HL-60/S4 treated with phorbol 12-myristate 13-acetate at 8.2 ng/mL for 4 days and 3 days (cell line): ENCODE measurements around the gene MYH15.

Source experiments
- in situ Hi-C: fragments of 300-500 bp; cut with MboI; formaldehyde crosslinking; loops from 2 replicates; pipeline ENCODE4 v1.15.0; 2022; ENCODE audit warnings: low sequenced_read_pairs

MYH15 gene

DNA sequence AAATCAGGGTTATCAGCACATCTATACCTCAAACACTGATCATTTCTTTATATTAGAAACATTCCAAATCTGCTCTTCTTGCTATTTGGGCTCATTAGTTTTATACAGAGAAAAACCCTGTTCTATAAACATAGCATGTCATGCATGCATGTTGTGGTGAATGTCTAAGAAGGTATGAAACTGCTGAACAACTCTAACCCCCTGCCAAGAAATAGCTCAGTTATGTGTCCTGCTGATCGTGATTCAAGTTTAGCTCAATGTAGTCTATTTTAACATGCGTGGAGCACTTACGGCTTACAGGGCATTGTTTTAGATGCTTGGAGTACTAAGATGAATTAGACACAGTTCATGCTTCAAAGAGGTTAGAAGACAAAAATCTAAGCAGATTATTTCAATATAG, 35.8 kb downstream of the MYH15 start:
- in situ Hi-C loops, result no loop called here

DNA sequence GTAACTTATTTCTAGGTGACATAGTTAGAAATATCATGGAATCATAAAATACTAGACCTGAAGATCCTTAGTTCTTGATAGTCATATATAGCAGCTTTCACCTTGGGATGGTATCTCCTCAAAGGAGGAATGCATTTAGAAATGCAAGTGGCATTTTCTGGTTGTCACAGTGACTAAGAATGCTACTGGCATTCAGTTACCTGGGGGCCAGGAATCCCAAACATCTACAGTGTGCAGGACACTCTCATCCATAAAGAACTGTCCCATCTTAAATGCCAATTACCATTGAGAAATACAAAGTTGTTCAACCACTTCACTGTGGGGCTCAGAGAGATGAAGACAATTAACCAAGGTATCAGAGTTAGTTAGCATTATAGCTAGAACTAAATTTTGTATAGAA, 36.7 kb downstream of the MYH15 start:
- in situ Hi-C loops, result no loop called here

DNA sequence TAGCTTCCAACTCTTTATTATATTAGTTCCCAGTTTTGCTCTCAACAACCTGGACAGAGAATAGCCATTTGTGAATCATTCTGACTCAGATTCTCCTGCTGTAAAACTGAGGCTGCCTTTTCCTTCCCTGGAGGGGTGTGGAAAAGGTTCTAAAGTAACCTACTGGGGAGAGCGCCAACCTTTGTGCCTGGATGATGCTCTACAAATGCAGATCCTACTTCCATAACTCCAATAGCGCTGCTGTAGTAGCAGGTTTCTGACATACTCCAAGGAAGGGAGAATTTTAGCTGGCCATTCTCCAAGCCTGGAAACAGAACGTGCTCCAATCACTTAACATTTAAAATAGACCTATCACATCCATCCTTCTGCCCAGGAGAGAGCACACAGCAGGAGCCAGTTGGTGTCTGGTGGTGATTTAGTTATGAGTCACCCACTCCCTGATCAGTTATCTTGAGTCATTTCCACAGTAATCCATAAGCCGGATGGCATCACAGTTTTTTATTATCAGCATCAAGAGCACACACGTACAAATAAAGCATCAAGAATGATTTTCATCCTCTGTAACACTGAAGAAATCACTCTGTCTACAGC, 38.3 kb downstream of the MYH15 start:
- in situ Hi-C loops, result no loop called here

DNA sequence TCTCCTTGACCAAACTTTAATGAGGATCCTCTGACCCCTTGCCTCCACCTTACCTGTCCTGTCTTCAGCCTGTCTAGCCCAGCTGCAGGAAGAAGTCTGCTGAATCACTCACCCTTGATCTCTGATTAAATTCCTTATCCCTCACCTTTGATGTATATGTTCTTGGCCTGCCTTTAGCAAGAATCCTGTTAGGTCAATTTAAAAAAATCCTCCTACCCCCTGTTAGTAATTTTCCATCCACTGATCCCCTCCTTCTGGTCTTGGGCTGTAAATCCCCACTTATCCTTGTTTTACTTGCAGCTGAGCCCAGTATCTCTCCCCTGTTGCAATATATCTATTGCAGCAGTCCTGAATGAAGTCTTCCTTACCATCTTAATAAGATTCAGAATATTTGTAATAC, 39.0 kb downstream of the MYH15 start:
- in situ Hi-C loops, result no loop called here

DNA sequence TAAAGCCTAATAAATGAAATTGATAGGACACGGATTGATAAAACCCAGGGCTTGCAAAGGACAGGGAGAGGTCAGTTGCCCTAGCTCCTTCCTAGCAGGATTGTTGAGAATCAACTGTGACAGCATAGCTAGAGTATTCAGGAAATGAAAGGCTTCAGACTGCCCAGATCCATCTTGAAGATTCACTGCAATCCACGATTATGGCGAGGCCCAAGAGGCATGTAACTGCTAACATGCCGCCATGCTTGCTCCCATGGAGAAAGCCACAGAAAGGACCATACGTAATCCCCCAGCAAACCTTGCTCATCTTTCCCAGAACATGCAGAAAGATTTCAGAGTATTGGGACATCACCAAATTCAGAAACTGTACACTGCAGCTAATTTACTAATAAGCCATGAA, 41.3 kb downstream of the MYH15 start:
- in situ Hi-C loops, result no loop called here

DNA sequence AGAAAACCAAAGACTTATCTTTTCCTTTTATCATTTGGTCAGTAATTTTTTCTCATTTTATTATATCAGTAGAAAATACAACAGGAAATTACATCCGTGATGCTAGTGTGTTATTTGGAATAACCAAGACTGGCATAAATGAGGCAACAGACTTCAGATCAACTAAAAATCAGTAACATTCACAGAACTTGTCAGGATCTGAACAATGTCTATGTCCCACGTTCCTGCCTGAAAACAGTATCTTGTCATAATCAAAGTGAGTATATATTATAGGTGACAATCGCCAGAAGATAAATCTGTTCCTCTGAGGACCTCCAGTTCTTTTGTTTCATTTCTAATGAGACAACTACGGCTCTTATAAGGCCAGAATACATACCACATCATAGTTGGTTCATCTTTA, 41.8 kb downstream of the MYH15 start:
- in situ Hi-C loops, result no loop called here

DNA sequence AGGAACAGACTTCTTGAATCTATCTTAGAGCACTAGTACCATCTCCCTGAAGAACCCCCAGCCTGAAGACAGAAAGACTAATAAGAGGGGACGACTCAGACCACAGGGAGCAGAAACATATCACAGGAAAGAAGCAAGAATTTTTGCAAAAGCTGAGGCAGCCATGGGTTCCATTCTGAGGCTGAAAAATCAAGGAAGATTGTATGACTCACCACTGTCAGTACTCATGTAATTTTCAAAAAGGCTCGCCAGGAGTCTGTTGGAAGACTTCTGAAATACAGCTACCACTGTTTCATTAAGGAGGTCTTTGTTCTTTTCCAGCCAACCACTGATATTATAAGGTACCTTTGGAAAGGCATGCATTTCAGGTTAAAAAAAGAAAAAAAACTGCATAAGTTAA, 47.5 kb downstream of the MYH15 start:
- in situ Hi-C loops, result no loop called here

DNA sequence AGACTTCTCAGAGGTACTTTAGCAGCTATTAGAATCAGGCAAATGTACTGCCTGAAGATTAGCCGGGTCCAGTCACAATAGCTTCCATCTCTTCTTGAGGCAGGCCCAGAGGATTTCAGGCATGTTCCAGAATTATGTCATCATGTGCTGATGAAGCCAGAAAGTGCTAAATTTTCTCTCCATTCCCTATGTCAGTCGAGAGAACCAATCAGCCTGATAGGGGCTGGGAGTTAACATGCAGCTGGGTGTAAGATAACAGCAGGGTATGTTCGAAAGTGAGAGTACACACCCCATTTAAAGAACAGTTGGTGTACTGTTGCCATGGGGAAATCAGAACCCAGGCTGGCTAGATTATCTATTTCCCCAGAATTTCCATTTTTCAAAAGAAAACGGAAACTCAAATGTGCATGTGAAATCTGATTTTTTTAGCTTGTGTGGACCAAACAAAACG, 48.7 kb downstream of the MYH15 start:
- in situ Hi-C loops, result no loop called here

DNA sequence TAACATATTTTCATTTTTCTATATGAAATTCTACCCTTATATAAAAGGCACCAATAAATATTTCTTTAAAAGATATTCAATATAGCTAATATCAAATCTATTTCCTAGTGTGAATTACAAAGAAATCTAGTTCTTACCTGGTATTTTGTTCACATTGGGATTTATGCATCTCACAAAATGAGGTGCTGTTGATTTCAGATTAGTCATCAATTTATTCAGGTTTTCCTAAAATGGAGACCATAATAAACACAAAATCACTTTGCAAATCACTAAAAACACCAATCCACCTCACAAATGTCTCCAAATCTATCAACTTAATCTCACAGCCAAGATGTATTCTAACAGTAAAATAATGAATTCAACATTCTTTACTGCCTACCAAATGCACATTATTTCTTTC, 51.2 kb downstream of the MYH15 start:
- in situ Hi-C loops, result no loop called here

DNA sequence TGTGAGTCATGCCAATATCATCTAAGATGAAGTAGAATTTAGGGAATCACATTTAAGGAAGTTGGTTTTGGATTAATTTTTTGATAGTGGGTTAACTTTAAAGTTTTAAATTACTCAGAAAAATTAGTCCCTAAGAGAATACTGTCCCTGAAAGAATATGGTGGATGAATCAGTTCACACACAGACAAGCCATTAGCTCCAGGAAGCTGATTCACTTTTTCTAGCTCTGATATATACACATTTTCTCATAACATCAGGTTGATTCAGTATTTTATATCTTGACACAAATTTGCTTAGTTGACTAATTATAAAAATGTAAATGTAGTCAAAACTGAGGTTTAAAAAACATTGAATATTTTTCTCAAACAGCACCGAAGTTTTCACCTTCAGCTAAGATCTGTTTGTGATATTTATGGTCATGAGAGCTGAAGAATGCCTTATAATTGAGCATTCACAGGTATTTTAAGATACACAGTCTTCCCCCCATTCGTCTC, 55.1 kb downstream of the MYH15 start:
- in situ Hi-C loops, result no loop called here

DNA sequence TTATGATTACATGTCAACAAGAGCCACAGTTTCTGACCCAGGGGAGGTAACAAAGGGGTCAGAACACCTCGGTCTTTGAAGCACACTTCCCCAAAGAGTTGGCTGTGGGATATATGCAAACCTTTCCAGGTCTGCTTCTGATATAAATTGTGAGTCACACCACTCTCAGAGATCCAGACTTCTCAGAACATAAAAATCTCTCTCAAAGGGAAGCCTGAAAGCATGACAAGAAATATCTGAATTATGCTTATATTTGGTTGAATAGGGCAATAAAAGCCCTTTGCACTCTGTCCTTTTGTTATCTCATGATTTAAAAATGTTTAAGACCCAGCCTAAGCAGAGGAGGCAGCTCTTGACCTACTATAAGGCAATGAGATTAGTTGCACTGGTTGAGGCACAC, 56.8 kb downstream of the MYH15 start:
- in situ Hi-C loops, result no loop called here

DNA sequence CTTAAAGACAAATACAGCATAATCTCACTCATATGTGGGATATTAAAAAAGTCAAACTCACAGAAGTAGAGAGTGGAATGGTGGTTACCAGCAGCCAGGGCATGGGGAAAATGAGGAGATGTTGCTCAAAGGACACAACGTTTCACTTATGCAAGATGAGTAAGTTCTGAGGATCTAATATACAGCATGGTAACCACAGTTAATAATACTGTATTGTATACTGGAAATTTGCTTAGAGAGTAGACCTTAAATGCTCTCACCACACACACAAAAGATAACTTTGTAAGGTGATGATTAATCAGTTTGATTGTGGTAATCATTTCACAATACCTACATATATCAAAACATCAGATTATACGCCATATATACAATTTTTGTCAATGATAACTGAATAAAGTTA, 60.0 kb downstream of the MYH15 start:
- in situ Hi-C loops, result no loop called here

DNA sequence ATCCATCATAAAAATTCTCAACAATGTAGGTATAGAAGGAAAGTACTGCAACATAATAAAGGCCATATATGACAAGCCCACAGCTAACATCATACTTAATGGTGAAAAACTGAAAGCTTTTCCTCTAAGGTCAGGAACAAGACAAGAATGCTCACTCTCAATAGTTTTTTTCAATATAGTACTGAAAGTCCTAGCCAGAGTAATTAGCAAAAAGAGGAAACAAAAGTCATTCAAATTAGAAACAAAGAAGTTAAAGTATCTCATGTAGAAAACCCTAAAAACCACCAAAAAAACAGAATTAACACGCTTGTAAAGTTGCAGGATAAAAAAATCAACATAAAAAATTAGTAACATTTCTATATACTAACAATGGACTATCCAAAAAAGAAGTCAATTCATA, 61.8 kb downstream of the MYH15 start:
- in situ Hi-C loops, result no loop called here

DNA sequence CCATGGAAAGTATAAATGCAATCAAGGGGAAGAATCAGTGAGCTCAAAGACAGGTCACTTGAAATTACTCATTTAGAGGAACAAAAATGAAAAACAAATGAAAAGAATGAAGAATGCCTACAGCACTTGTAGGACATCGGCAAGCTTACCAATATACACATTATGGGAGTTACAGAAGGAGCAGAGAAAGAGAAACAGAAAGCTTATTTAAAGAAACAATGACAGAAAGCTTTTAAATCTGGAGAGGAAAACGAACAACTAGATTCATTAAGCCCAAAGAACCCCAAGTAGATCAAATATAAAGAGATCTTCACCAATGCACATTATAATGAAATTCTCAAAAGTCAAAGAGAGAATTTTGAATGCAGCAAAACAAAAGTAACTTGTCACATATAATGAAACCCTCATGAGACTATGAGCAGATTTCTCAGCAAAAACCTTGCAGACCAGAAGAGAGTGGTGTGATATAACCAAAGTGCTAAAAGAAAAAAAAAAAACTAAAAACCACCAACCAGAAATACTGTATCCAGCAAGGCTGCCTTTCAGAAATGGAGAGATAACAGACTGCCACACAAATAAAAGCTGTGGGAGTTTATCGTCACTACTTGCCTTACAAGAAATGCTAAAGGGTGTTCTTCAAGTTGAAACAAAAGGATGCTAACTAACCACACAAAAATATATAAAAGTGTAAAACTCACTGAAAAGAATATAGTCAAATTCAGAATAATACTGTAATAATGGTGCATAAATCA, 63.1 kb downstream of the MYH15 start:
- in situ Hi-C loops, result no loop called here

DNA sequence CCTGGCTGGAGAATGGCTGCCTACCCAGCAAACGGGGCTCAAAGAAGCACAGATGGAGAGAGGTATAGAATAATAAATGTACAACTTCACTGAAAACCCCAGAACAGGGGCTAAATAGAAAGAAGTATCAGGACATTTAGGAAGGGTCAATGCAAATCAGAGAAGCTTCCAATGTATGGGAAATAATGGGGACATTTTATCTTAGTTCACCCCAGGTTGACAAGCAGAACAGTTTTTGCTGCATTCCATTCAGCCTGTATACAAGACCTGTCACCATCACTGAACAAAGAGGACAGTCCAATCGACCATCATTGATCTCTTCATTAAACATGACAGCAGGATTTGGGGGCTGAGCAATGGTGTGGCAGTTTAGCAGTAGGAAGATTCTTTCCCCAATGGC, 68.1 kb downstream of the MYH15 start:
- in situ Hi-C loops, result no loop called here

DNA sequence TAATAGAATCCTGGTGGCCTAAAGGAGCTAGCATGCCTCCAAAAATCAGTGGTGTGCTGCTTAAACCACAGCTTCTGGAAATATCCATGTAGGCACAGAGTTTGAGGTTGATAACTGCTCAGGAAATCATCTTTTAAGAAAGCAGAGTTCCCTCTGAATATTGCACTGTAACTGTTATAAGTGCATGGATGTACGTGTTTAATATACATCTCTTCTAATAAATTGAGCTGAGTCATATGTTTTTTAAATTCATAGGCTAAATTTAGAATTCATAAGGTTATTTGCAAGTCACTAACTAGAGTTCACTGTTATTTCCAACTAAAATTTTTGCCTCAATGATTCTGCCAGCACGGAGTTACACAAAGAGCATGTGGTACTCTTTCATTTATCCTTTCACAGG, 68.9 kb downstream of the MYH15 start:
- in situ Hi-C loops, result no loop called here

DNA sequence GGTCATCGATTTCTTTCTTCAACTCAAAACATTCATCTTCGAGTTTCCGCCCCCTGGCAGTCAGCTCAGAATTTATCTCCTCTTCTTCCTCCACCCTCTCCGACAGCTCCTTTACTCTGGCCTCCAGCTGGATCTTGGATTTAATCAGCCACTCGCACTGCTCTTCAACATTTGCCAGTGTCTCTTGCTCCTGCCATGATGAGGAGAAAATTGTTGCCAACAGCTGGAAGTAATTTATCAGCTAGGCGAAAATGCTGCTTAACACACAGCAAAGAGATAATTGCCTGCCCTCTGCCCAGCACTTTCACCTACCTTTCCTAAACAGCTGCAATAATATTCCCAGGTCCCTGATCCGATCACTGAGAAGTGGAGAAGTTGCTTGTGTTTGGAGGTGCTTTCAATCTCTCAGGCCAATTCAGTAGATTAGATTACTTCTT, 69.3 kb downstream of the MYH15 start:
- in situ Hi-C loops, result no loop called here

DNA sequence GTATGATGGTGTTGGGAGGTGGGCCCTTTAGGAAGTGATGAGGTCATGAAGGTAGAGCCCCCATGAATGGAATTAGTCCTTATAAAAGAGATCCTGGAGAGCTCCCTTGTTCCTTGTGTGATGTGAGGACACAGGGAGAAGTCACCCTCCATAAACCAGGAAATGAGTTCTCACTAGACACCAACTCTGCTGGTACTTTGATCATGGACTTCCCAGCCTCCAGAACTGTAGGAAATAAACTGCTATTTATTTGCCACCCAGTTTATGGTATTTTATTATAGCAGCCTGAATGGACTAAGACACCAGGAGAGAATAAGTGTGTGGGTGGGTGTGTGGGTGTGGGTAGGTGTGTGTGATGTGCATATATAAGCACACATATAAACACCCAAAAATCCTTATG, 71.9 kb downstream of the MYH15 start:
- in situ Hi-C loops, result no loop called here

DNA sequence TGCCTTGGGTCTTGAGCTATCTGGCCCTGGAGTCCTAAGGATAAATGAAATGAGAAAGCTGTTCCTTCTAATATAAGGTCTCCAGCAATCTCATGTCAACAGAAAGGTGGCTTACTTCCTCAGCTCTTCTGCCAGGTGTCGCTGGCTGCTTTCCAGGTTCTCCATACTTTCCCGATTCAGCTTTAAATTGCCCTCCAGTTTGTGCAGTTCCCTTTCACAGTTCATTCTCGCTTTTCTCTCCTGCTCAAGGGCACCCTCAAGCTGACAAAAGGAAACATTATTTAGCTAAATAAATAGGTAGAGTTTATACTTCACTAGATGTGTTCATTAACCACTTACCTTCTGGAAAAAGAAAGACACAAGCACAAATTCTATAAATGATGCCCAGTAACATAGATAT, 73.0 kb downstream of the MYH15 start:
- in situ Hi-C loops, result no loop called here

DNA sequence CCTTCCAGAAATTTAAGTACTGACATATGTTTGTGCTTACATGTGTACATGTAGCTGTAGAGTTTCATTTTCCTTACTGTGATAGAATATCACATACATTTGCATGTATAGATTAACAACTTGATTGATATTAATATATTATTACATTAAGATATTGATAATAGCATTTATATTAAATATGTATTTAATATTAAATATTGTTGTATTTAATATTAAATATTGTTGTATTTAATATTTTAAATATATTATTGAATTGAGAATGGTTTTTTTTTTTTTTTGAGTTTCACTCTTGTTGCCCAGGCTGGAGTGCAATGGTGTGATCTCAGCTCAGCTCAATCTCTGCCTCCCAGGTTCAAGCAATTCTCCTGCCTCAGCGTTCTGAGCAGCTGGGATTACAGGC, 76.5 kb downstream of the MYH15 start:
- in situ Hi-C loops, result no loop called here

DNA sequence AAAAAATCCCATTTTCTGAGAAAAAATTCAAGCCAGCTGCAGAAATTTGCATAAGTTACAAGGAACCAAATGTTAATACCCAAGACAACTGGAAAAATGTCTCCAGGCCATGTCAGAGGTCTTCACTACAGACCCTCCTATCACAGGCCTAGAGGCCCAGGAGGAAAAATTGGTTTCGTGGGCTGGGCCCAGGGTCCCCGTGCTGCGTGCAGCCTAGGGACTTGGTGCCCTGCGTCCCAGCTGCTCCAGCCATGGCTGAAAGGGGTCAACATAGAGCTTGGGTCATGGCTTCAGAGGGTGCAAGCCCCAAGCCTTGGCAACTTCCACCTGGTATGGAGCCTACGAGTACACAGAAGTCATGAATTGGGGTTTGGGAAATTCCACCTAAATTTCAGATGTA, 78.0 kb downstream of the MYH15 start:
- in situ Hi-C loops, result no loop called here

DNA sequence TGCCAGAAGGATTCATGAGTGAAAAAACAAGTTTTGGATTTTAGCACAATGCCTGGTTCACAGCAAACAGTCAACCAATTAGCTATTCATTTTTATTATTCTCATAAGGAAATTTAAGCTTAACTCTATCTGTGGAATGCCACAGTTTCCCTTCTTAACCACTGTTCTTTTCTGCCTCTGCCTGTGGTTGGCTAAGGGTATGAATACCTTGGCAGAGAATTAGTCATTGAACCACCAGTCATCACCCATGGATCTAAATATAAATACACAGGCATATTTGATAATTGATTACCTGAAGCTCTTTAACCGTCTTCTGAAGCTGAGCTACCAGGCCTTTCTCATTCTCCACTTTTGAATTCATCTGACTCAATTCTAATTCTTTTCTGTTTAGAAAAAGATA, 79.9 kb downstream of the MYH15 start:
- in situ Hi-C loops, result no loop called here

DNA sequence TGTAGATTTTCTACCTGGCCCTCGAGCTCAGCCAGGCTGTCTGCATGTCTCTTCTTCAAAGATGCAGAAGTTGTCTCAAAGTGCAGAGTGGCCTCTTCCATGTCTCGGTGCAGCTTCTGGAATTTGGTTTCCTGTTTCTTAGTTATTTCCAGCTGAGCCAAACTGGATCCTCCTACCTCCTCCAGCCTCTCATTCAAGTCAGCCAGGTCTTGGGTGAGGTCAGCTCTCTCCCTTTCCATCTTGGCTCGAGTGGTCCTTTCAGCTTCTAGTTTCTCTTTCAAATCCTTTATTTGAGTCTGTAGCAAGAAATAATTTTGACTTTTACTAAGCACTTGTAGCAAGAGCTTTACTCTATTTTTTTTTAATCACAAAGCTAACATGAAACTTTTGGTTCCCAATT, 81.8 kb downstream of the MYH15 start:
- in situ Hi-C loops, result no loop called here
